Sigmoid colon (tissue), 4 donors: ENCODE results near the gene KCNJ9.

Experiments
- CTCF ChIP-seq, 4 experiments: fragments of 450-650 bp in 3 of 4; fragments of 200-600 bp in 1 of 4; IDR thresholded peaks; one replicate each; pipeline ENCODE4 v1.5.1; 2016 to 2019; ENCODE audit warnings: antibody characterized with exemption in 4 of 4, mild to moderate bottlenecking in 3 of 4, moderate library complexity in 2 of 4
- EP300 ChIP-seq, 4 donors: sonication (generic); formaldehyde crosslinking; IDR thresholded peaks; one replicate each; pipeline ENCODE4 v1.6.1; 2017; ENCODE audit warnings: antibody characterized with exemption in 4 of 4
- POLR2A ChIP-seq, 2 donors: fragments of 450-650 bp; IDR thresholded peaks; one replicate each; pipeline ENCODE4 v1.6.1; 2016; ENCODE audit warnings: antibody characterized with exemption in 2 of 2, mild to moderate bottlenecking in 2 of 2, moderate library complexity in 2 of 2

GRCh38 chr1:160043543-160043942, 37.8 kb upstream of the KCNJ9 start:
- TF ChIP-seq CTCF (IDR thresholded peaks at IDR 0.05) (no peak), POLR2A (IDR thresholded peaks at IDR 0.05) (no peak), EP300 (IDR thresholded peaks at IDR 0.05) (no peak)
